Measurements from ENCODE around the gene RNPEP. TPM values are rescaled to one million over a fixed set of nuclear protein-coding genes. Genes with fewer than 3 reads are reported as not detected.

Gene RNPEP
- total and polyA plus RNA-seq, 2 of the 8 experiments (the other 6 are each of a cell fraction or from before 2014, with no cell fraction given), result 34.1 to 51.1 TPM

DNA sequence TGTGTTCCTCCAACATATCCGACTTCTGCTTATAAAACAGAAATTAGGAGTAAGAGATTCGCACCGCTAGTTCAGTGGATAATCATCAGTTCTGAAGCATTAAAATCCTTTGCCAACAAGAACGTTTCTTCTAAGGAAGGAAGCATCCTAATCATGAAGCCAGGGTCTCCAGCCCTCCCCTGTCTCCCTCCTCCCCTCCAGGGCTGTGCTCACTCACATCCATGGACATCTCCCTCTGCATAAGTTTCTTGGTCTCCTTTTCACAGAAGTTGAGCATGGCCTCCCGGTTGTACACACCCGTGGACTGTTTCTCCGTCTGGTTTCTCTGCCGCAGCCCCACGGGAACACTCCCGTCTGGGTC, 36.6 kb upstream of the RNPEP start:
- Histone ChIP-seq H3K9ac (replicated peaks in 1 of 4; ENCODE audit: extremely low read depth in 1 of 4, low read depth in 3 of 4, low read length in 3 of 4) (peak overlapping the region in 1 of 4 experiments; percentile 61; a peak in 1 of 7 replicates), H4K8ac (ENCODE audit: extremely low read depth, insufficient read depth, low read length) (no peak overlapping the region), H3K27me3 (replicated peaks in 1 of 4; ENCODE audit: control insufficient read depth in 3 of 4, extremely low read depth in 1 of 4, insufficient read depth in 3 of 4, low read length in 3 of 4) (peaks cover 0 to 15% (median 13%) of the 10 kb centered on the region in 4 experiments; a peak in 6 of 7 replicates), H2AFZ (ENCODE audit: low read length) (peak overlapping the region; percentile 47), H3K4ac (replicated peaks; ENCODE audit: insufficient read length, low read depth, low read length) (no peak overlapping the region), H3K56ac (replicated peaks; ENCODE audit: insufficient read length, low read depth, low read length) (no peak overlapping the region), H3K18ac (ENCODE audit: extremely low read depth, low read length) (0 out of 2 replicates have a peak overlapping the region, but pooled peaks have one; percentile 36), H2BK120ac (replicated peaks; ENCODE audit: low read depth, low read length) (no peak overlapping the region), H4K5ac (ENCODE audit: insufficient read length, low read depth, low read length) (no peak overlapping the region), H3K79me2 (ENCODE audit: control insufficient read depth in 1 of 2, insufficient read depth in 2 of 2, low read length in 2 of 2) (no peaks in the 10 kb centered on the region), H2BK5ac (ENCODE audit: low read depth, low read length) (no peak overlapping the region), H3K23me2 (ENCODE audit: low read depth, low read length) (peaks cover 8% of the 10 kb centered on the region), H2AK5ac (ENCODE audit: low read depth, low read length) (no peak overlapping the region), H2BK20ac (ENCODE audit: low read length) (no peak overlapping the region), H3K27ac (ENCODE audit: low read depth, low read length) (no peak overlapping the region), H3K79me1 (ENCODE audit: low read depth, low read length) (no peaks in the 10 kb centered on the region), H3K4me1 (replicated peaks in 1 of 4; ENCODE audit: control insufficient read depth in 3 of 4, insufficient read depth in 4 of 4, low read length in 3 of 4) (peaks cover 7 to 19% (median 10%) of the 10 kb centered on the region in 4 experiments), H3K4me2 (ENCODE audit: insufficient read depth in 1 of 2, low read depth in 2 of 2, low read length in 2 of 2) (peak overlapping the region; percentile 94 to 99), H3K4me3 (ENCODE audit: extremely low read depth in 1 of 4, insufficient read depth in 2 of 4, low read depth in 3 of 4, low read length in 4 of 4) (peak overlapping the region; percentile 48 to 64 (median 58); a peak in 7 of 8 replicates), H3K9me3 (ENCODE audit: insufficient read depth in 2 of 2, low read depth in 1 of 2, low read length in 1 of 2) (no peaks in the 10 kb centered on the region), H3K14ac (ENCODE audit: insufficient read length) (no peak overlapping the region), H3K36me3 (ENCODE audit: control insufficient read depth in 2 of 4, insufficient read depth in 4 of 4, low read length in 3 of 4) (no peaks in the 10 kb centered on the region; a peak in 1 of 8 replicates), H3K23ac (ENCODE audit: insufficient read length) (no peak overlapping the region), H4K20me1 (replicated peaks in 1 of 2; ENCODE audit: control insufficient read depth in 1 of 2, insufficient read depth in 2 of 2, low read length in 2 of 2) (no peaks in the 10 kb centered on the region), H4K91ac (replicated peaks; ENCODE audit: insufficient read length, low read length) (no peak overlapping the region), H2BK12ac (ENCODE audit: low read depth, low read length) (no peak overlapping the region), H2BK15ac (ENCODE audit: low read length) (no peak overlapping the region; the same call in 1 of the 2 replicates)
- ChIA-PET POLR2A (ENCODE audit: partially characterized antibody) (interaction anchor here (0.8 to 3.4 kb wide), 15 partner anchors 10 to 491 kb away, joined by 3 to 27 read pairs (median 4); partner anchors contain the start of gene TIMM17A), CTCF (ENCODE audit: partially characterized antibody) (interaction anchor here (0.8 to 8.4 kb wide), 30 partner anchors 8 to 434 kb away, joined by 3 to 145 read pairs (median 6); partner anchors contain the start of gene TIMM17A)
- WGBS, 2 experiments (ENCODE audit: extremely low coverage in 1 of 2, insufficient coverage in 1 of 2, insufficient read length in 1 of 2, insufficient replicate concordance in 2 of 2, low coverage in 1 of 2, low lambda C conversion rate in 2 of 2, missing lambda C conversion rate in 1 of 2), result 50% methylated on average over 10 of the region's 10 CpGs; no CpG with 5 or more reads in 1 of the 2 experiments
- no peak for DNase-seq (ENCODE audit: low read depth in 1 of 2, low spot score in 2 of 2)
- no peak for FAIRE-seq
- no peak for TF ChIP-seq ZNF274 (IDR thresholded peaks at IDR 0.05; ENCODE audit: borderline replicate concordance, extremely low read depth, low read length)
- TF ChIP-seq POLR2AphosphoS5 (IDR thresholded peaks at IDR 0.05; ENCODE audit: low read depth, low read length), result no peak
- TF ChIP-seq CEBPB (IDR thresholded peaks at IDR 0.05; ENCODE audit: low read depth, low read length), result no peak
- TF ChIP-seq SUZ12 (IDR thresholded peaks at IDR 0.05; ENCODE audit: low read length), result no peak
- TF ChIP-seq KDM5A (IDR thresholded peaks at IDR 0.05; ENCODE audit: low read length), result no peak
- no peak for TF ChIP-seq POU5F1 (IDR thresholded peaks at IDR 0.05; ENCODE audit: low read depth, low read length)
